B cell (primary cell): ENCODE data around the gene GALNT5. TPM values are rescaled to one million over a fixed set of nuclear protein-coding genes. Genes with fewer than 3 reads are reported as not detected.

Experiments used
- ATAC-seq: fragments of 200-7000 bp; cut with Tn5 transposase; one replicate; pipeline ENCODE4 v1.10.0; 2021; ENCODE audit warnings: low read depth, mild to moderate bottlenecking, moderate number of reproducible peaks, moderate library complexity
- CTCF ChIA-PET: fragments of 350-600 bp; sonication (Branson Sonifier 250); formaldehyde crosslinking; loops from one replicate; lab custom pipeline; 2021; ENCODE audit warnings: antibody characterized with exemption, inconsistent platforms; lab: Charles Lee
- POLR2A ChIA-PET: fragments of 350-600 bp; sonication (Branson Sonifier 250); formaldehyde crosslinking; loops from one replicate; lab custom pipeline; 2021; ENCODE audit warnings: antibody characterized with exemption; lab: Charles Lee
- DNase-seq: peaks from one replicate; pipeline ENCODE4 v3.0.0; 2013
- H2AFZ ChIP-seq: 2 replicates; pipeline ENCODE4 v1.6.1; 2012; ENCODE audit warnings: mild to moderate bottlenecking, low read depth, low read length; ENCODE audit not compliant: insufficient read depth, poor library complexity, severe bottlenecking
- H3K27ac ChIP-seq, 2 donors: 1 replicate in 1 of 2; 2 replicates in 1 of 2; pipeline ENCODE4 v1.5.1; 2012 to 2013; ENCODE audit warnings: low read length in 2 of 2, mild to moderate bottlenecking in 2 of 2, moderate library complexity in 1 of 2
- H3K27me3 ChIP-seq, 4 experiments: fragments of 200-600 bp in 1 of 4; sonication (generic) in 1 of 4; replicated peaks in 1 of 4; 1 replicate in 2 of 4; 2 replicates in 2 of 4; pipeline versions ENCODE4 v1.6.1 to v1.7.0; 2013 to 2016; ENCODE audit warnings: low read length in 3 of 4, mild to moderate bottlenecking in 2 of 4, mixed read lengths in 1 of 4, moderate library complexity in 1 of 4; ENCODE audit not compliant: insufficient read depth in 4 of 4, control insufficient read depth in 3 of 4; ENCODE audit errors: control extremely low read depth in 1 of 4
- H3K36me3 ChIP-seq, 2 experiments: replicated peaks in 1 of 2; 1 replicate in 1 of 2; 2 replicates in 1 of 2; pipeline versions ENCODE4 v1.6.1 to v1.7.1; 2013; ENCODE audit warnings: low read length in 1 of 2; ENCODE audit not compliant: insufficient read depth in 2 of 2, control insufficient read depth in 1 of 2; ENCODE audit errors: control extremely low read depth in 1 of 2, extremely low read depth in 1 of 2
- H3K4me1 ChIP-seq, 2 donors: fragments of 200-600 bp in 1 of 2; sonication (generic) in 1 of 2; 1 replicate in 1 of 2; 2 replicates in 1 of 2; pipeline versions ENCODE4 v1.5.1 to v1.6.1; 2013 to 2017; ENCODE audit warnings: low read length in 2 of 2; ENCODE audit not compliant: control insufficient read depth in 2 of 2, insufficient read depth in 2 of 2
- H3K4me2 ChIP-seq: replicated peaks from 2 replicates; pipeline ENCODE3; 2012; ENCODE audit warnings: mild to moderate bottlenecking, low read depth, low read length; ENCODE audit not compliant: poor library complexity, severe bottlenecking
- H3K4me3 ChIP-seq, 5 experiments: fragments of 200-600 bp in 1 of 5; sonication (generic) in 1 of 5; 1 replicate in 3 of 5; 2 replicates in 2 of 5; pipeline versions ENCODE4 v1.5.1 to v1.7.0; 2011 to 2016; ENCODE audit warnings: low read length in 4 of 5, mild to moderate bottlenecking in 4 of 5, low read depth in 2 of 5, control low read depth in 1 of 5, moderate library complexity in 1 of 5; ENCODE audit not compliant: insufficient read depth in 1 of 5; ENCODE audit errors: control extremely low read depth in 1 of 5, extremely low read depth in 1 of 5
- H3K79me2 ChIP-seq: fragments of 200-600 bp; sonication (generic); one replicate; pipeline ENCODE4 v1.6.0; 2016; ENCODE audit warnings: low read length; ENCODE audit not compliant: control insufficient read depth, insufficient read depth
- H3K9ac ChIP-seq: fragments of 200-600 bp; sonication (generic); 2 replicates; pipeline ENCODE4 v1.6.1; 2017; ENCODE audit warnings: mild to moderate bottlenecking, low read length, moderate library complexity
- H3K9me3 ChIP-seq, 3 donors: one replicate each; pipeline versions ENCODE4 v1.6.1 to v1.7.1; 2013; ENCODE audit warnings: low read length in 2 of 3; ENCODE audit not compliant: control insufficient read depth in 2 of 3, insufficient read depth in 1 of 3; ENCODE audit errors: control extremely low read depth in 1 of 3
- H4K20me1 ChIP-seq: 2 replicates; pipeline ENCODE4 v1.6.0; 2012; ENCODE audit warnings: mild to moderate bottlenecking, low read length; ENCODE audit not compliant: insufficient read depth, control insufficient read depth, poor library complexity, severe bottlenecking
- H3K27ac Mint-ChIP-seq: one replicate; pipeline ENCODE4 v1.8.0; 2021; ENCODE audit warnings: mixed read lengths
- H3K27me3 Mint-ChIP-seq: one replicate; pipeline ENCODE4 v1.8.0; 2021; ENCODE audit warnings: mixed read lengths
- H3K4me1 Mint-ChIP-seq: one replicate; pipeline ENCODE4 v1.8.0; 2021; ENCODE audit warnings: mixed read lengths
- H3K4me3 Mint-ChIP-seq: one replicate; pipeline ENCODE4 v1.8.0; 2021; ENCODE audit warnings: mixed read lengths
- H3K9me3 Mint-ChIP-seq: one replicate; pipeline ENCODE4 v1.8.0; 2022; ENCODE audit warnings: mixed read lengths; ENCODE audit not compliant: insufficient read depth
- CTCF ChIP-seq: fragments of 200-600 bp; IDR thresholded peaks from one replicate; pipeline ENCODE4 v1.8.0; 2022; ENCODE audit warnings: antibody characterized with exemption, mild to moderate bottlenecking
- EZH2 ChIP-seq: IDR thresholded peaks from 2 replicates; pipeline ENCODE4 v1.6.1; 2012; ENCODE audit warnings: borderline replicate concordance, low read depth, mild to moderate bottlenecking, moderate library complexity, low read length; ENCODE audit not compliant: insufficient read depth, poor library complexity, severe bottlenecking
- WGBS: methylation state at CpG from one replicate; pipeline ENCODE4 v1.1.5; 2013; ENCODE audit warnings: missing lambda C conversion rate; ENCODE audit not compliant: insufficient coverage; 5-methylcytosine and 5-hydroxymethylcytosine counted together
- intact Hi-C: fragments of 100-400 bp; cut with micrococcal nuclease; formaldehyde crosslinking; loops from one replicate; pipeline ENCODE4 v1.10.0; 2022
- polyA plus RNA-seq: library from polyadenylated mRNA; depleted of rRNA; stranded (reverse); fragments of >200 nt; gene quantifications from 2 replicates; pipeline ENCODE4 v1.2.3, GENCODE V29; 2012
- total RNA-seq, 2 donors: library from RNA; stranded (reverse); fragments of 120-200 nt in 1 of 2; gene quantifications; 1 replicate in 1 of 2; 2 replicates in 1 of 2; pipeline versions ENCODE4 v1.2.3 to v1.2.4, GENCODE V29; 2013 to 2022

The GALNT5 gene
- total and polyA plus RNA-seq, 2 donors (not counting 1 experiment from before 2014, with no cell fraction given): not detected

DNA sequence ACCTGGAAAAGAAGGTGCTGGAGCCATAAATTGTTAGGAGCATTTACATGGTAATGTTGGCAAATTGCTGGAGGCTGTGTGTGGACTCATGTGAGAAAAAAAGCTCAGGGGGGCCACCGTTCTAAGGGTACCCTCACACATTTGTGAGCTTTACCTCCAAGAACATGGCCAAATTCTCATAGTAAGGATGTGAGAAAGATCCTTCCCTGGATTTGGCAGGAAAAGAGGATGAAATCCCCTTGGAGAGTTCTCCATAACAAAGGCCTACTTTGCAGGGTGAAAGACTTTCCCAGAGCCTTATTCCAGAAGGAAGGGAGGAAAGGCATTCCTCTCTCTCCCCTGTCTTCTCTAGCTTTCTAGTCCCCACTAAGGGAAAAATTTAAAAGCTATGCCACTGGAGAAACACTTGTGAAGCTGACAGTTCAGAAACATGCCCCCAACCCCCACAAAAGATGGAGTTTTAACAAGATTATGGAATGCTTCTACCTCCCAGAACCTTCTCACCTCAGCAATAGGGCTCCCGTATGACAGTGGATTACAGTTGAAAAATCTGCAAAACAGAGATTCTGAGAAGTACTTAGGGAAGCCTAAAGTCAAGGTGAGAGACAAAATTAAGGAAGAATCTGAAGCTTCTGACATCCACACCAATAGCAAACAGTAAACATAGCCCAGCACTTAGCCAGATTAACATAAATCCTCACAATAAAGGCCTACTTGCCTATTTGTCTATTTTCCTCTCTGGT lies 88.3 kb downstream of the GALNT5 start:
- no peak overlapping the region for H3K9ac ChIP-seq
- no peak for ATAC-seq
- H3K4me2 ChIP-seq: no peak overlapping the region
- TF ChIP-seq EZH2: no peak
- no peak for TF ChIP-seq CTCF
- peaks cover 0 to 18% (median 18%) of the 10 kb centered on the region in 3 donors for H3K9me3 ChIP-seq
- intact Hi-C loops: no loop called here
- Mint-ChIP-seq H3K4me1 (no peaks in the 10 kb centered on the region), H3K4me3 (no peak overlapping the region), H3K9me3 (peaks cover 25% of the 10 kb centered on the region), H3K27me3 (no peaks in the 10 kb centered on the region), H3K27ac (no peak overlapping the region)
- H3K27ac ChIP-seq: no peak overlapping the region
- no CpG with 5 or more reads among the region's 2 CpGs for WGBS
- CTCF ChIA-PET: interaction anchor here (1.1 to 3.7 kb wide), 5 partner anchors 10 to 146 kb away, joined by 3 to 31 read pairs (median 5); no protein-coding TSS in a partner anchor
- no peak overlapping the region for H2AFZ ChIP-seq
- no peaks in the 10 kb centered on the region for H3K36me3 ChIP-seq
- no peaks in the 10 kb centered on the region for H3K4me1 ChIP-seq
- H4K20me1 ChIP-seq: no peaks in the 10 kb centered on the region
- DNase-seq: no peak
- no peak overlapping the region for H3K4me3 ChIP-seq
- POLR2A ChIA-PET: no interaction called here
- H3K79me2 ChIP-seq: no peaks in the 10 kb centered on the region
- H3K27me3 ChIP-seq: no peaks in the 10 kb centered on the region

DNA sequence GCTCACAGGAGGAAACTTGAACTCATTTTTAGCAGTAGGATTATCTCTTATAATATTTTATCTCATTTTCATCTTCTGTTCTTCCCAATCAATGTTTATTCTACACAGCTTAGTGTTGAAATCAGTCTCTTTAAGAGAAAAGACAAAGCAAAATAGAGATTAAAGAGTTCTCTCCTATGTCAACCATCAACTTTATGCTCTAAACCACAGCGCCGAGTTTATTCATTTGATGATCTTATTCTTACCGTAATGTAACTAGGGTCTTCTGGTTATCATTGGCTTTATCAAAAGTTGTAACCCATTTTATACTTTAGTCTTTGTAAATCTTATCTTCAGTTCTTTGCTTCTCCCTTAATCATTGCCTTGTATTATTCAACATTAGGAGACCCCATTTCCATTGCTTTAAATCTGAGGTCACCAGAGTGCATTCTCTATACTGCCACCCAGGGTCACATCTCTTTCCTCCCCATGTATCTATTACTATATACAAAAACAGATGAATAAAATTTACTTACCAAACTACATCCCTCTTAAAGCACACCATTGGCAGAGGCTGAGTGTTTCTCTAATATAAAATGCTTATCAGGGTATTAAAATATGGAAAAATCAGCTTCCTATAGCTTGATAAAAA lies 90.9 kb downstream of the GALNT5 start:
- no peak overlapping the region for H3K27ac Mint-ChIP-seq
- Histone ChIP-seq H2AFZ (no peak overlapping the region), H3K27me3 (no peaks in the 10 kb centered on the region), H4K20me1 (no peaks in the 10 kb centered on the region), H3K9me3 (peaks cover 0 to 14% (median 4%) of the 10 kb centered on the region in 3 donors), H3K4me1 (no peaks in the 10 kb centered on the region), H3K9ac (no peak overlapping the region), H3K4me3 (no peak overlapping the region), H3K27ac (no peak overlapping the region), H3K4me2 (no peak overlapping the region), H3K79me2 (no peaks in the 10 kb centered on the region), H3K36me3 (no peaks in the 10 kb centered on the region)
- no CpG with 5 or more reads among the region's 3 CpGs for WGBS
- no peaks in the 10 kb centered on the region for H3K4me1 Mint-ChIP-seq
- no peak overlapping the region for H3K4me3 Mint-ChIP-seq
- CTCF ChIA-PET: interaction anchor here (0.7 to 3.7 kb wide), 4 partner anchors 8 to 46 kb away, joined by 3 to 28 read pairs (median 8); no protein-coding TSS in a partner anchor
- no peak for DNase-seq
- POLR2A ChIA-PET: no interaction called here
- TF ChIP-seq CTCF (no peak), EZH2 (no peak)
- H3K27me3 Mint-ChIP-seq: no peaks in the 10 kb centered on the region
- H3K9me3 Mint-ChIP-seq: peaks cover 13% of the 10 kb centered on the region
- no peak for ATAC-seq
- intact Hi-C loops: no loop called here
